Right cardiac atrium (tissue), 5 donors: ENCODE measurements around the gene CAMK2B. TPM values are rescaled to one million over a fixed set of nuclear protein-coding genes. Genes with fewer than 3 reads are reported as not detected.

Source experiments
- ATAC-seq, 2 donors: fragments of 200-7000 bp; cut with Tn5 transposase; one replicate each; pipeline versions ENCODE4 v1.8.0 to v1.9.1; 2020; ENCODE audit warnings: moderate library complexity in 2 of 2, mild to moderate bottlenecking in 1 of 2
- DNase-seq, 3 donors: peaks; one replicate each; pipeline ENCODE4 v3.0.0-alpha.2; 2020
- H3K27ac ChIP-seq: one replicate; pipeline ENCODE4 v1.5.1; 2013; ENCODE audit warnings: mild to moderate bottlenecking, low read length, control low read depth, moderate library complexity
- H3K27me3 ChIP-seq: one replicate; pipeline ENCODE4 v1.6.1; 2013; ENCODE audit not compliant: control insufficient read depth, insufficient read depth
- H3K4me1 ChIP-seq: one replicate; pipeline ENCODE4 v1.6.1; 2013; ENCODE audit warnings: low read length; ENCODE audit not compliant: control insufficient read depth, insufficient read depth
- H3K4me3 ChIP-seq: one replicate; pipeline ENCODE4 v1.5.1; 2013; ENCODE audit warnings: low read length, control low read depth
- H3K9me3 ChIP-seq: one replicate; pipeline ENCODE4 v1.6.1; 2013; ENCODE audit warnings: low read length; ENCODE audit not compliant: control insufficient read depth
- WGBS: extraction: QIAGEN DNeasy Blood & Tissue Kit; methylation state at CpG from one replicate; pipeline ENCODE4 v1.1.7; 2013; 5-methylcytosine and 5-hydroxymethylcytosine counted together
- intact Hi-C, 4 donors: fragments of 100-400 bp; cut with DNase I; formaldehyde crosslinking; loops; one replicate each; pipeline versions ENCODE4 v1.11.0 to v1.14.0; 2022 to 2023
- polyA plus RNA-seq: library from polyadenylated mRNA; stranded (reverse); fragments of 200-250 nt; gene quantifications from one replicate; pipeline ENCODE4 v1.2.3, GENCODE V29; 2013
- total RNA-seq, 4 donors: library from RNA; stranded (reverse); fragmentation: NEBNext Ultra II Directional; extraction: Animal tissue kit (Norgen Biotek cat#: 25700); gene quantifications; one replicate each; pipeline ENCODE4 v1.2.1, GENCODE V29; 2021
- donor health status: healthy with polysubstance abuse.
- donor health status: DM: no; HTN: yes; CAD: no.
- donor health status: DM: no; HTN: no; CAD: no.
- donor health status: DM: no; HTN: yes; CAD: no; lungs with severe emphysema.
- donor health status: DM: yes; HTN: yes; CAD: no.

CAMK2B gene
- total and polyA plus RNA-seq, 5 donors, result 79.7 to 134 (median 105) TPM

DNA sequence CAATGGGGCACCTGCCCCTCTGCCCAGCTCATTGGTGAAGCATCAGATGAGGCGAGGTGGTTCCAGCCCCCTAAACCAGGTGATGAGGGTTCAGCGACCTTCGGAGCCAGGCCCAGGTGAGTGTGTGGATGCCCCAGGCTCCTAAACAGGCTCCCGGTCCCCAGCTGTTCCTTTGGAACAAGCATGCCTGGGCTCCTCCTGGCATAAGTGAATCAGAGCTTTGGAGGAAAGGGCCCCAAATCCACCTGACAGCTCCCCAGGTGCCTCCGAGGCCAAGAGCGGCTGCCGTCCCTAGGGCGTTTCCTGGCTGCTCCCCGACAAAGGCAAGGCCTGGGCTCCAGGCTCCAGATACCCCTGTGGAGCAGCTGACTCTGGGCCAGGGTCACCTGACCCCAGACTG lies 63.4 kb downstream of the CAMK2B start:
- Histone ChIP-seq H3K27me3 (no peaks in the 10 kb centered on the region), H3K27ac (no peak overlapping the region), H3K4me1 (peaks cover 24% of the 10 kb centered on the region), H3K9me3 (no peaks in the 10 kb centered on the region), H3K4me3 (no peak overlapping the region)
- ATAC-seq (no peak), DNase-seq (no peak)
- WGBS, result 89% methylated on average over 9 of the region's 9 CpGs
- intact Hi-C loops, result no loop called here

DNA sequence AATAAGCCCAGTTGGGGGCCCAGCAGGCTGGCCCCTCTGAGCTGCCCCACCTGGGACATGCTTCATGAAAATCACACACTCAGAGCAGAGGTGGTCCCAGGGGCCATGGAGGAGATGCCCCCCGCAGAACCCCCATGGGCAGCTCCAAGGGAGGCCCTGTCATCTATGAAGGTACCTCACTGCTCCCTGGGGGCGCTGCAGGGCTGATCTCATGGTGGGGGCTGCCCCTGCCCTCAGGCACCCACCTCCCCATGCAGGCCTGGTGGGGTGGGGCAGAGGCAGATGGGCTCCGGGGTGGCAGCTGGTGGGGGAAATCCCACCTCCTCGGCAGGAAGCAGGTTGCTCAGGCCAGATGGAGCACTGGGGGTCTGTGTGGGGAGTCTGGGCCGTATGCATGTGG lies 64.2 kb downstream of the CAMK2B start:
- intact Hi-C loops, result no loop called here
- Histone ChIP-seq H3K27me3 (no peaks in the 10 kb centered on the region), H3K4me1 (peaks cover 27% of the 10 kb centered on the region), H3K9me3 (no peaks in the 10 kb centered on the region), H3K27ac (no peak overlapping the region), H3K4me3 (no peak overlapping the region)
- ATAC-seq (no peak), DNase-seq (no peak)
- WGBS, result 88% methylated on average over 5 of the region's 5 CpGs

DNA sequence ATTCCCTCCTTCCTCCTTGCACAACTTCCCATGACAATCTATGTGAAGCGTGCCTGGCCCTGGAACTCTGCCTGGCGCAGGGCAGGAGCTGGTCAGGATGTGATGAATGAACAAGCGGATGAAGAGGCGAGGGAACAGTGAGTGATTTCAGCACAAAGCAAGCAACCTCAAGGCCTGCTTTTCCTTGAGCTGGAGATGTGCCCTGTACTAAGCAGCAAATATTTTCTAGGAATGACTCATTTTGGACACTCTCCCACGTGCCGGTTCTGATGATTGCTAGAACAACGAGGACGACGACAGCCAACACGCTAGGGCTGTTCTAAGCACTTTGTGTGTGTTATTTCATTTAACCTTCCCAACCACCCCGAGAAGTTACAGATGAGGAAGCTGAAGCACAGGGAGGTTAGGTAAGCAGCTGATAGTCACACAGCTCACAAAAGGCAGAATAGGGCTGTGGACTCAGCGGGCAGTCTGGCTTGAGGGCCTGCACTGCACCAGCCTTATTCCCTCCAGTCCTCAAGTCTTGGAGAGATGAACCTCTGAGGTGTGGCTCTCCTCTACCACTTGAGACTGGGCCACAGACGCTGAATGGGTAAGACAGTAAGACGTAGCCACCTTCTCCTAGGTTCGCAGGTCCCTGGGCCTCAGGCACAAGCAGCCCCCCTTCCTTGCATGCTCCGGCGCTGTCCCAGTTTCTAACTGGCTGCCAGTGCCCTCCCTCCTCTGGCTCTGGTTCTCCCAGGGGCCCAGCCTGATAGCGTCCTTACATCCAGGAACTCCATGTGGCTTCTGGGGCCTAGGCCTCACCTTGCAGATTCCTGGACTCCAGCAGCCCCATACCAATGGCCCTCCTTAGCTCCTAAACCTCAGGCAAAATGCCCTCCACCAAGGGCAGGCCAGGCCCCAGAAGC lies 65.6 kb downstream of the CAMK2B start:
- WGBS, result 42% methylated on average over 18 of the region's 18 CpGs
- H3K9me3 ChIP-seq, result no peaks in the 10 kb centered on the region

DNA sequence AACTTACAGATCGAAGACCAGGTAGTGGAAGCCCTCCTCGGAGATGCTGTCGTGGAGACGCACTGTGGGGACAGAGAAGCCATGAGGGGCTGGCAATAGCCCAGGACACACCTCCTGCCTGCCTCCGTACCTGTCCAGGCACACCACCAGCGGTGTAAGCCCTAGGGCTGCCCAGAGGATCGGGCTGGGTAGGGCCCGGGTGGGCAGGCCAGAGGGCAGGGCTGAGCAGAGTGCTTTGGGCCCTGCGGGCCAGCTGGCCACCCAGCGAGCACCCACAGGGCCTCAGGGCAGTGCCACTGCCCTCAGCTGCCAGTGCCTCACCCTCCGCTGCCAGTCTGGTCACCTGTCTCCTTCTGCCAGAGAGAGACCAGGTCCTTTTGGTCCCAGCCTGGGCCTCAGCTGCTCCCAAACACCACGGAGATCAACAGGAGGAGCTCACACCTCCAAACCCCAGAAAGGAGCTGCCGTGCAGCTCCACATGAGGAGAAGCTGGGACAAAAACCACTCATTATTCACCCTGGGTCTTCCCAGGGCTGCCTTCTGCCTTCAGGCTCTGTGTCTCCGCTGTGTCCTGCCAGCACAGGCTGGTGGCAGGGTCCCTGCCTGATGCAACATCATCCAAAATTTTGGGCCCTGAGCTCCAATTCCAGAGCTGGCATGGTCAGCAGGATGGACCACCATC lies 66.4 kb downstream of the CAMK2B start:
- Histone ChIP-seq H3K9me3 (no peaks in the 10 kb centered on the region), H3K27ac (peak overlapping the region; percentile 76), H3K4me3 (no peak overlapping the region), H3K27me3 (no peaks in the 10 kb centered on the region), H3K4me1 (peaks cover 27% of the 10 kb centered on the region)
- peak in 1 of 3 donors; percentile 52 for DNase-seq
- intact Hi-C loops, result loop anchor here in 1 of 4 donors (5.0 kb wide), 1 partner anchor 33 kb away; no protein-coding TSS in a partner anchor
- peak; percentile 0 to 2 for ATAC-seq
- 71% methylated on average over 14 of the region's 14 CpGs for WGBS

More for the DNA sequence above, 65.6 kb downstream of the CAMK2B start:
- Histone ChIP-seq H3K27ac (peak overlapping the region; percentile 76), H3K27me3 (no peaks in the 10 kb centered on the region), H3K4me1 (peaks cover 27% of the 10 kb centered on the region), H3K4me3 (no peak overlapping the region)
- intact Hi-C loops, result loop anchor here in 1 of 4 donors (5.0 kb wide), 1 partner anchor 32 kb away; no protein-coding TSS in a partner anchor
- DNase-seq, result peak; percentile 81 to 88 (median 87)
- ATAC-seq, result peak; percentile 58

- WGBS, result 55% methylated on average over 4 of the region's 4 CpGs
- no peak overlapping the region for H3K4me3 ChIP-seq
- H3K27me3 ChIP-seq, result no peaks in the 10 kb centered on the region
- no peak for ATAC-seq
- intact Hi-C loops, result loop anchor here in 1 of 4 donors (5.0 kb wide), 1 partner anchor 34 kb away; no protein-coding TSS in a partner anchor
- no peak for DNase-seq
- H3K4me1 ChIP-seq, result peaks cover 27% of the 10 kb centered on the region
- peak overlapping the region; percentile 76 for H3K27ac ChIP-seq
- no peaks in the 10 kb centered on the region for H3K9me3 ChIP-seq
These were observed 67.0 kb downstream of the CAMK2B start for GRCh38 chr7:44258423-44258760.

DNA sequence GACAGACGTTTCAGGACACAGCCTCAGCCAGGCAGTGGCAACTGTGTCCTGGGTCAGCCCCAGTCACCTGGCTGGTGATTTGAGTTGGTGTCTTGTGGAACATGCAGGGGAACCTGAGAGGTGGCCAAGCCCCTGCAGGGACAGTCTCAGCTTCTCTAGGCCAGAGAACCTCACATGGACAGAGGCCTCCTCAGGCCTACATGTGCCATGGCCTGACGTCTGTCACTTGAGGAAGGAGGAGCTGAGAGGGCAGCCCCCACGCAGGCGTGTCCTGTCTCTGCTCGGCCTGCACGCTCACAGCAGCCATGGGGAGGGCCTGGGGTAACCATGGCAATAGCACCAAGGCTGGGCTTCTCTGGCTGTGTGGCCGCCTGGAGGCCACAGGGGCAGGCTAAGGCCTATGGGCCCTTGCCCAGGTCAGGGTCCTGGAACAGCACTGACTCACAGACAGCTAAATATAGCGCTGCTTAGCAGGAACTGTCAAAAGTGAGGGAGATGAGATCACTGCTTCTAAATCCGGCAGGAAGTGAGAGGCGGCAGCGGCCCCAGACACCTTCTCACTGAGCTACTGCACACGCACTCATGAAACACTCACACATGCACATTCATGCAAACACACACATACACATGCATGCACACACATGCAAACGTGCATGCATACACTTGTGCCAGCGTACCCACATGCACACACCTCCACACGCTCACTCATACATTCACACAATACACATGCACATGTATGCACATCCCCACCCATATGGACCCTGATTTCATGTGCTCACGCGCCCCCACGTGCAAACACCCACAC lies 67.6 kb downstream of the CAMK2B start:
- DNase-seq (peak; percentile 84 to 89 (median 89)), ATAC-seq (peak; percentile 88 to 94)
- intact Hi-C loops, result loop anchor here in 1 of 4 donors (5.0 kb wide), 1 partner anchor 34 kb away; no protein-coding TSS in a partner anchor
- no peaks in the 10 kb centered on the region for H3K27me3 ChIP-seq
- peaks cover 27% of the 10 kb centered on the region for H3K4me1 ChIP-seq
- H3K27ac ChIP-seq, result peak overlapping the region; percentile 78
- no peaks in the 10 kb centered on the region for H3K9me3 ChIP-seq
- no peak overlapping the region for H3K4me3 ChIP-seq
- 14% methylated on average over 18 of the region's 18 CpGs for WGBS

DNA sequence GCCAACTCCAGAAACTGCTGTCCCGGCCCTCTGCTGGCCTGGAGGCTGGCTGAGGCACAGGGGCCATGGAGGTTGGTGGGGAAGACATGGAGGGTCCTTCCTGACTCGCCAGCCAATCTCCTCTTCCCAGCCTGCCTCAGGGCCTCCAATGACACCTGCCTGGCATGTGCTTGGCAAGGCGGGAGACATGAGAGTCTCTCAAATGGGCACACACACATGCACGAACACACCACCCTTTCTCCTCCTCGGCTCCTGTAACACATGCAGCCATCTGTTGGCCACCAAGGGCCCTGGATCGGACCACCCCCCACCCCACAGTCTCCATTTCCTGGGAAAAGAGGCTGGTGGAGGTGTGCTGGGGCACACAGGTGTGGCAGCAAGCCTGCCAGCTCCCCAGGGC lies 68.2 kb downstream of the CAMK2B start:
- Histone ChIP-seq H3K9me3 (no peaks in the 10 kb centered on the region), H3K27me3 (no peaks in the 10 kb centered on the region), H3K4me3 (no peak overlapping the region), H3K4me1 (peaks cover 27% of the 10 kb centered on the region), H3K27ac (peak overlapping the region; percentile 78)
- DNase-seq (peak in 1 of 3 donors; percentile 46), ATAC-seq (no peak)
- 90% methylated on average over 6 of the region's 6 CpGs for WGBS
- intact Hi-C loops, result loop anchor here in 1 of 4 donors (5.0 kb wide), 1 partner anchor 35 kb away; no protein-coding TSS in a partner anchor

DNA sequence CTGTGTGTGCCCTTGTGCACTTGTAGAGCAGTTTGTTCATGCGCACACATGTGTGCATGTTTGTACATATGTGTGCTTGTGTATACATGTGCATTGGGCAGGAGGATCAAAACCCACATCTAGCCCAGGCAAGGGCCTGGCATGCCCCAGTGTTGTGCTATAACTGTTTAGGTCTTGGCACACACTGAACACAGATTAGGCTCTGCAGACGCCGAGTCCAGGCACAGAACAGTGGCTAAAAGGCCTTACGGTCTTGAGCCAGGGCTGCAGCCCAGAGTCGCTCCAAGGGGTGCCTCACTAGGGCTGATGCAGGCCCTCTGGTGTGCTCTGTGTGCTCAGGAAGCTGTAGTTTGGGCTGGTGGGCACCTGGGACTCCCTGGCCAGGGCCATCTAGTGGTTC lies 68.9 kb downstream of the CAMK2B start:
- intact Hi-C loops, result loop anchor here in 1 of 4 donors (5.0 kb wide), 1 partner anchor 36 kb away; no protein-coding TSS in a partner anchor
- no peaks in the 10 kb centered on the region for H3K27me3 ChIP-seq
- H3K4me1 ChIP-seq, result peaks cover 27% of the 10 kb centered on the region
- H3K4me3 ChIP-seq, result no peak overlapping the region
- no peak for ATAC-seq
- H3K27ac ChIP-seq, result peak overlapping the region; percentile 78
- no peaks in the 10 kb centered on the region for H3K9me3 ChIP-seq
- 51% methylated on average over 5 of the region's 5 CpGs for WGBS
- peak in 1 of 3 donors; percentile 45 for DNase-seq

DNA sequence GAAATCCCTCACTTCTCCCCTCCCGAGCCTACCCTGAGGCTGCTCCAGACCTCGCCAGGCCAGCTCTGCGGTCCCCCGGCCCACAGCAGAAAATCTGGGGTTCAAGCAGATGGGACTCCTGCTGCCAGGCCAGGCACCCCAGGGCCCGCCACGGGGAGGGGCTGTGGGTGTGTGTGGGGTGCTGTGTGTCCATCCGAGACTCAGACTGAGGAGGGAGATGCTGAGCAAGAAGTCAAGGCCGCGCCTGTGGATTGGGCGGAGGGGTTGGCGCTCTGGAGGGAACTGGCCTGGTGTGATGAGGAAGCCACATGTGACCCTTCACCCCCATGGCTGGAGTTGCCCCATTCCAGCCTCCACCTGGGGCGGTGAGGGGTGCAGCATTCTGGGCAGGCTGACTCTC lies 73.5 kb downstream of the CAMK2B start:
- WGBS, result 92% methylated on average over 12 of the region's 12 CpGs
- no peaks in the 10 kb centered on the region for H3K27me3 ChIP-seq
- no peaks in the 10 kb centered on the region for H3K9me3 ChIP-seq
- DNase-seq, result no peak
- peaks cover under 1% of the 10 kb centered on the region for H3K4me1 ChIP-seq
- no peak overlapping the region for H3K4me3 ChIP-seq
- ATAC-seq, result no peak
- intact Hi-C loops, result no loop called here
- no peak overlapping the region for H3K27ac ChIP-seq

GRCh38 chr7:44251269-44251668 lies 74.1 kb downstream of the CAMK2B start:
- Histone ChIP-seq H3K9me3 (no peaks in the 10 kb centered on the region), H3K4me3 (no peak overlapping the region), H3K27me3 (no peaks in the 10 kb centered on the region), H3K27ac (no peak overlapping the region), H3K4me1 (no peaks in the 10 kb centered on the region)
- WGBS, result 93% methylated on average over 10 of the region's 10 CpGs
- ATAC-seq, result no peak
- intact Hi-C loops, result no loop called here
- DNase-seq, result no peak
